Colon (tissue), 2 donors: Measurements from ENCODE around the gene DCAF7.

Experiments used
- FAIRE-seq: peaks from 2 replicates; lab custom pipeline; 2012; peaks lifted over from hg19 to GRCh38; lab: Jason Lieb, UNC
- donor health status: control.
- donor health status: control.

DCAF7 gene

GRCh38 chr17:63525190-63525946 lies 24.9 kb upstream of the DCAF7 start:
- FAIRE-seq: no peak

- FAIRE-seq: no peak
Measured at GRCh38 chr17:63526861-63527260, 23.4 kb upstream of the DCAF7 start.

- FAIRE-seq: no peak
Measured at GRCh38 chr17:63528183-63528582, 22.1 kb upstream of the DCAF7 start.

GRCh38 chr17:63529711-63530556 lies 20.3 kb upstream of the DCAF7 start:
- no peak for FAIRE-seq

- FAIRE-seq: no peak
Measured at GRCh38 chr17:63530557-63531021, 19.7 kb upstream of the DCAF7 start.

GRCh38 chr17:63531022-63531965 lies 19.0 kb upstream of the DCAF7 start:
- FAIRE-seq: no peak

- no peak for FAIRE-seq
Measured at GRCh38 chr17:63533433-63534077, 16.7 kb upstream of the DCAF7 start.

- FAIRE-seq: no peak
Measured at GRCh38 chr17:63534078-63534570, 16.2 kb upstream of the DCAF7 start.

GRCh38 chr17:63534816-63535455 lies 15.3 kb upstream of the DCAF7 start:
- FAIRE-seq: no peak

- no peak for FAIRE-seq
Measured at GRCh38 chr17:63535640-63536039, 14.6 kb upstream of the DCAF7 start.

GRCh38 chr17:63537001-63537400 lies 13.3 kb upstream of the DCAF7 start:
- no peak for FAIRE-seq

- FAIRE-seq: no peak
Measured at GRCh38 chr17:63537991-63538692, 12.1 kb upstream of the DCAF7 start.

GRCh38 chr17:63538693-63539595 lies 11.3 kb upstream of the DCAF7 start:
- FAIRE-seq: no peak

- no peak for FAIRE-seq
Measured at GRCh38 chr17:63540590-63540989, 9.7 kb upstream of the DCAF7 start.

- no peak for FAIRE-seq
Measured at GRCh38 chr17:63542218-63542545, 8.1 kb upstream of the DCAF7 start.

- no peak for FAIRE-seq
Measured at GRCh38 chr17:63542942-63543821, 7.1 kb upstream of the DCAF7 start.

GRCh38 chr17:63543822-63544420 lies 6.4 kb upstream of the DCAF7 start:
- no peak for FAIRE-seq
